Uterine smooth muscle cell (primary cell): ENCODE measurements around the gene TRAPPC4. TPM values are rescaled to one million over a fixed set of nuclear protein-coding genes. Genes with fewer than 3 reads are reported as not detected.

Experiments
- total RNA-seq: library from RNA; depleted of rRNA; stranded (reverse); fragments of >200 nt; gene quantifications from 2 replicates; pipeline ENCODE4 v1.2.3, GENCODE V29; 2014

Gene TRAPPC4, protein sequence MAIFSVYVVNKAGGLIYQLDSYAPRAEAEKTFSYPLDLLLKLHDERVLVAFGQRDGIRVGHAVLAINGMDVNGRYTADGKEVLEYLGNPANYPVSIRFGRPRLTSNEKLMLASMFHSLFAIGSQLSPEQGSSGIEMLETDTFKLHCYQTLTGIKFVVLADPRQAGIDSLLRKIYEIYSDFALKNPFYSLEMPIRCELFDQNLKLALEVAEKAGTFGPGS
- 84.5 and 96.3 TPM in 2 replicates for total RNA-seq

GRCh38 chr11:119018074-119018938, at the start of gene TRAPPC4, which contains the start of gene RPS25:
Gene TRAPPC4 (plus strand): TSS chr11:119018766. CDS start chr11:119018796, 30 bp downstream.
Gene RPS25 (minus strand): TSS chr11:119018343. CDS start chr11:119018284, 59 bp downstream.

GRCh38 chr11:118971646-118972045, 46.9 kb upstream of the TRAPPC4 start, which contains the start of gene FOXR1:
Gene FOXR1 (plus strand): TSS chr11:118971761. CDS start chr11:118971932, 171 bp downstream.

DNA sequence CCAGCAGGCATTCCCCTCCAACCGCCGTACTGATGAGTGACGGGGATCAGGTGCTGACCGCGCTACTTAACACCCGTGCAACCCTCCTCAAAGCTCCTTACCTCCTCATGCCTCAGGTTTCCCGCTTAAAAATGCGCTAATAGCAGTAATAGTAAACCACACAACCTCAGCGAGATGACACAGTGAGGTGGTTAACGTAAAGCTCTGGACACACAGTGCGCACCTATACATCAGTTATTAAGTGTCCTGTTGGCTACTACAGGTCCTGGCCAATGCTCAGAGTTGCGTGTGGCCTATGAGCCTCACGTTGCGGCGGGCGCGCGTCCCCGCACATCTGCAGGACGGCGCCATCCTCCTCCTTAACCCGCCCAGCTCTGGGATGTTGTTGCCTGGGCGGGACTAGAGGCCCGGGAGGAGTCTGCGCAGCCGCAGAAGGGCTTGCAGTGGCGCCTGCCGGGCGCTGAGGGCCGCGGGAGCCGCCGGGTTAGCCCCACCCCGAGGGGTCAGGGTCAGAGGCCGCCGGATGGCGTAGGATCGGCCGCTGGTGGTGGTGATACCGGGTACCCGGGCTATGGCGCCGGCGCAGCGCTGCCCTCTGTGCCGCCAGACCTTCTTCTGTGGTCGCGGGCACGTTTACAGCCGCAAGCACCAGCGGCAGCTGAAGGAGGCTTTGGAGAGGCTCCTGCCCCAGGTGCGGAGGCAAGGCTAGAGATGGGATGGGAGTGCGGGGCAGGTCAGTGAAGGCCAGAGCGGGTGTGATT, 20.8 kb upstream of the TRAPPC4 start, which contains the start of gene CENATAC:
TSS of gene CENATAC (plus strand) at position 512 of the 761 bp plus-strand sequence. CDS start at position 572, 60 bp downstream.

GRCh38 chr11:119030329-119031047, 11.9 kb downstream of the TRAPPC4 start, which contains the start of gene SLC37A4:
Gene SLC37A4 (minus strand): TSS chr11:119030877.

DNA sequence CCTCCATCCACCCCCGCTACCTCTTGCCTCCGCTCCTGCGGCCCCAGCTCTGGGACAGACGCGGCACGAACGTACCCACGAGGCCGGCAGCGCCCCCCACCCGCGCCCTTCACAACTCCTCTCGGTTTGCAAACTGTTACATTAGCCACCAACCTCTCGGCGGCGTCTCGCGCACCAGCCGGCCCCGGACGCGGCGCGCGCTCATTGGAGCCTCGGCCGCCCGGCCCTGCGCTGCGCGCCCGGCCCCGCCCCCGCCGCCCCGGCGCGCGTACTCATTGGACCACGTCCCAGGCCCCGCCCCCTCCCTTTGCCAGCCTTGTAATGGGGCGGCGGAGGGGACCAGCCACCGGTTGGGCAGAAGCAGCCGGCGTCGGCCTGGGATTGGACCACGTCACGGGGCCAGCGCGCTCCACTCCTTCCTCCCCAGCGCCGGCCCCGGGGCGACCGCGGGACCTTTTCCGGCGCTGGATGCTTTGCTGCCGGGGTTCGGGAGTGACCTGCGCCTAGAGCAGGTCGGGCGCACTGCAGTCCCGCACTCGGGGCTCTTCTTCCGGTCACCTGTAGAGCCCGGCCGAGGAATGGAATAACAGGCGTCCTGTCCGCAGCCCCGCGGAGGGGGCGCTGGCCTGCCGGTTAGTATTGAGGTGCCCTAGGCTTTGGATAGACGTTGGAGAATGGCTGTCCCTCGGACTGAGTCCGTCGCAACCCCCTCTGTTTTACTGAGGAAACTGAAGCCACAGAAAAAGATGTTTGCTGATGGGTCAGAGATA, 38.6 kb downstream of the TRAPPC4 start, which contains the start of gene HYOU1:
TSS of gene HYOU1 (minus strand) at position 206 of the 770 bp plus-strand sequence. CDS start 1,045 bp downstream, outside the sequence.

DNA sequence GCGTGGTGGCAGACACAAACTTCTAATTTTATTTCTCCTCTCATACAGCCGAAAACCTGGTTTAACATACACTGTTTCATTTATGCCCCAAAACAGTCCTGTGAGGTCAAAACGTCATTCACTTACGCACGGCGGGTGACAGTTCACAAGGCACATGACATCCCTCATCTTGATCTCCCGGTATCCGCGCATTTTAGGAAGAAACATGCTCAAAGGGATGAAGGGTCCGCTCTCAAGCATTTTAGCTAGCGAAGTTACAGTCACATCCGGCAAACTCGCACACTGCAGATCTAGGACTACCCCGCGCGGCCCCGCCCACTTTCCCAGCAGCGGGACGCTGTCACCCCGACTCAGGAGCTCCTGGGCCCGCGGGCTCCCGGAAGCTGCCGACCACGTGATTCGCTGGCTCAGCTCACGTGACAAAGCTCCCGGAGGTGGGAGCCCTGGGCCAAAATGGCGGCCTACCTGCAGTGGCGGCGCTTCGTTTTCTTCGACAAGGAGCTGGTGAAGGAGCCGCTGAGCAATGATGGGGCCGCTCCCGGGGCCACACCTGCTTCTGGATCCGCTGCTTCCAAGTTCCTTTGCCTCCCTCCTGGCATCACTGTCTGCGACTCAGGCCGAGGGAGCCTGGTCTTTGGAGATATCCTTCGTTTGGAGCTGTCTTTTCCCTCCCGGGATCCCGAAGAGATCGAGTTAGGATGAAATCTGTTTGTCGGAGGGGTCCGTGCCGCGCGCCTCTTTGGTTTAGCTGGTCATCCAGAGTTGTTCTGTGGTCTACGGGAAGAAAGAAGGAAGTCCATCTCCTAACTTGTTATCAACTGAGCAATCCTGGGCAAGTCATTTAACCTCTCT, 49.0 kb downstream of the TRAPPC4 start, which contains the start of gene VPS11:
TSS of gene VPS11 (plus strand) at position 448 of the 852 bp plus-strand sequence. CDS start at position 454, 6 bp downstream.

Other genes with a start within 250 kb of the TRAPPC4 start
- gene DDX6, start 227.6 kb upstream of the TRAPPC4 start, total RNA-seq: 124 and 153 TPM in 2 replicates
- gene CXCR5, start 134.9 kb upstream of the TRAPPC4 start, total RNA-seq: not detected in 2 replicates
- 15.9 and 17.7 TPM in 2 replicates for gene BCL9L, start 92.8 kb upstream of the TRAPPC4 start, total RNA-seq
- gene UPK2, start 62.5 kb upstream of the TRAPPC4 start, total RNA-seq: not detected in 2 replicates
- not detected in 2 replicates for gene FOXR1, start 47.0 kb upstream of the TRAPPC4 start, total RNA-seq
- gene CENATAC, start 20.6 kb upstream of the TRAPPC4 start, total RNA-seq: 30.7 and 39.7 TPM in 2 replicates
- 898 and 970 TPM in 2 replicates for gene RPS25, start 423 bp upstream of the TRAPPC4 start, total RNA-seq
- gene SLC37A4, start 12.1 kb downstream of the TRAPPC4 start, total RNA-seq: 13.7 and 14.7 TPM in 2 replicates
- 205 and 414 TPM in 2 replicates for gene HYOU1, start 38.4 kb downstream of the TRAPPC4 start, total RNA-seq
- gene VPS11, start 49.1 kb downstream of the TRAPPC4 start, total RNA-seq: 30.1 and 31.1 TPM in 2 replicates
- 16.0 and 22.8 TPM in 2 replicates for gene HMBS, start 66.1 kb downstream of the TRAPPC4 start, total RNA-seq
- gene DPAGT1, start 83.1 kb downstream of the TRAPPC4 start, total RNA-seq: 15.3 and 28.6 TPM in 2 replicates
- 3.3 and 4.7 TPM in 2 replicates for gene C2CD2L, start 88.6 kb downstream of the TRAPPC4 start, total RNA-seq
- gene HINFP, start 102.8 kb downstream of the TRAPPC4 start, total RNA-seq: 12.4 and 17.2 TPM in 2 replicates
- under 0.01 and 0.12 TPM in 2 replicates for gene ABCG4, start 130.3 kb downstream of the TRAPPC4 start, total RNA-seq
- gene NLRX1, start 150.0 kb downstream of the TRAPPC4 start, total RNA-seq: 9.6 and 15.2 TPM in 2 replicates
- gene NHERF4, start 166.7 kb downstream of the TRAPPC4 start, total RNA-seq: not detected in 2 replicates
- gene CBL, start 187.6 kb downstream of the TRAPPC4 start, total RNA-seq: 11.0 and 11.4 TPM in 2 replicates